Neuronal stem cell (in vitro differentiated cells): ENCODE data around the gene FLVCR1.
A peak's percentile ranks its signal among the peaks of the same experiment; 100 is the strongest.

Experiments used
- DNase-seq: peaks from one replicate; pipeline ENCODE4 v3.0.0-alpha.2; 2013; ENCODE audit warnings: low spot score
- H2AFZ ChIP-seq: one replicate; pipeline ENCODE4 v1.6.1; 2013; ENCODE audit warnings: mild to moderate bottlenecking, low read length, inconsistent platforms
- H2AK5ac ChIP-seq: 2 replicates; pipeline ENCODE4 v1.6.1; 2013; ENCODE audit warnings: low read depth, mild to moderate bottlenecking, inconsistent platforms, low read length, moderate library complexity, mixed read lengths
- H2BK120ac ChIP-seq: 2 replicates; pipeline ENCODE4 v1.6.1; 2013; ENCODE audit warnings: low read depth, mild to moderate bottlenecking, inconsistent platforms, low read length, moderate library complexity, mixed read lengths
- H2BK12ac ChIP-seq: one replicate; pipeline ENCODE4 v1.6.1; 2013; ENCODE audit warnings: low read length, inconsistent platforms
- H2BK15ac ChIP-seq: 2 replicates; pipeline ENCODE4 v1.6.1; 2013; ENCODE audit warnings: mild to moderate bottlenecking, low read length, inconsistent platforms, mixed read lengths
- H2BK5ac ChIP-seq: one replicate; pipeline ENCODE4 v1.6.1; 2013; ENCODE audit warnings: inconsistent platforms, mild to moderate bottlenecking, low read length, moderate library complexity
- H3K14ac ChIP-seq: one replicate; pipeline ENCODE4 v1.6.1; 2013; ENCODE audit warnings: low read length, inconsistent platforms
- H3K18ac ChIP-seq: 2 replicates; pipeline ENCODE4 v1.6.1; 2013; ENCODE audit warnings: low read length, inconsistent platforms
- H3K23ac ChIP-seq: 2 replicates; pipeline ENCODE4 v1.6.1; 2013; ENCODE audit warnings: low read depth, mild to moderate bottlenecking, mixed read lengths, low read length, inconsistent platforms; ENCODE audit not compliant: poor library complexity
- H3K27ac ChIP-seq: replicated peaks from 3 replicates; pipeline ENCODE4 v1.5.1; 2013; ENCODE audit warnings: low read length, inconsistent platforms
- H3K27me3 ChIP-seq, 3 experiments: 2 replicates each; pipeline ENCODE4 v1.6.1; 2013; ENCODE audit warnings: low read length in 3 of 3, mild to moderate bottlenecking in 2 of 3, inconsistent platforms in 1 of 3, low read depth in 1 of 3, mixed read lengths in 1 of 3, moderate library complexity in 1 of 3; ENCODE audit not compliant: control insufficient read depth in 3 of 3, insufficient read depth in 3 of 3
- H3K36me3 ChIP-seq, 2 donors: replicated peaks in 1 of 2; 2 replicates each; pipeline ENCODE4 v1.6.1; 2013; ENCODE audit warnings: low read length in 2 of 2; ENCODE audit not compliant: control insufficient read depth in 2 of 2, insufficient read depth in 2 of 2
- H3K4ac ChIP-seq: 2 replicates; pipeline ENCODE4 v1.6.1; 2013; ENCODE audit warnings: inconsistent platforms, mild to moderate bottlenecking, low read length, moderate library complexity
- H3K4me1 ChIP-seq, 2 donors: 1 replicate in 1 of 2; 2 replicates in 1 of 2; pipeline ENCODE4 v1.6.1; 2013; ENCODE audit warnings: low read length in 2 of 2, low read depth in 1 of 2; ENCODE audit not compliant: control insufficient read depth in 2 of 2, insufficient read depth in 1 of 2
- H3K4me2 ChIP-seq: one replicate; pipeline ENCODE4 v1.6.1; 2013; ENCODE audit warnings: mild to moderate bottlenecking, low read length, inconsistent platforms; ENCODE audit not compliant: insufficient read depth, poor library complexity, severe bottlenecking
- H3K4me3 ChIP-seq, 2 donors: 2 replicates each; pipeline ENCODE4 v1.5.1; 2013; ENCODE audit warnings: low read length in 2 of 2, mild to moderate bottlenecking in 2 of 2, inconsistent platforms in 1 of 2, moderate library complexity in 1 of 2
- H3K79me1 ChIP-seq: one replicate; pipeline ENCODE4 v1.6.1; 2013; ENCODE audit warnings: low read depth, mild to moderate bottlenecking, inconsistent platforms, low read length, moderate library complexity
- H3K9ac ChIP-seq: one replicate; pipeline ENCODE4 v1.6.1; 2013; ENCODE audit warnings: mild to moderate bottlenecking, low read depth, low read length, inconsistent platforms; ENCODE audit not compliant: poor library complexity
- H3K9me3 ChIP-seq, 2 donors: replicated peaks in 1 of 2; 2 replicates each; pipeline versions ENCODE3 to v1.6.1; 2013; ENCODE audit warnings: low read length in 2 of 2, mild to moderate bottlenecking in 2 of 2, inconsistent platforms in 1 of 2, low read depth in 1 of 2, mixed read lengths in 1 of 2, moderate library complexity in 1 of 2; ENCODE audit not compliant: control insufficient read depth in 2 of 2, insufficient read depth in 1 of 2
- H4K8ac ChIP-seq: one replicate; pipeline ENCODE4 v1.6.1; 2013; ENCODE audit warnings: low read depth, mild to moderate bottlenecking, inconsistent platforms, low read length, moderate library complexity
- H4K91ac ChIP-seq: one replicate; pipeline ENCODE4 v1.6.1; 2013; ENCODE audit warnings: low read length, low read depth, mild to moderate bottlenecking, inconsistent platforms; ENCODE audit not compliant: poor library complexity
- WGBS, 2 donors: extraction: QIAGEN DNeasy Blood & Tissue Kit; methylation state at CpG; one replicate each; pipeline ENCODE4 v1.1.7; 2013; ENCODE audit warnings: missing lambda C conversion rate in 2 of 2, mixed read lengths in 1 of 2; ENCODE audit not compliant: insufficient read length in 2 of 2, insufficient replicate concordance in 1 of 2; ENCODE audit errors: extremely low coverage in 2 of 2; 5-methylcytosine and 5-hydroxymethylcytosine counted together

The FLVCR1 gene

GRCh38 chr1:212914789-212915188 is 56.7 kb downstream of the FLVCR1 start:
- no peak overlapping the region for H3K4me2 ChIP-seq
- H3K4ac ChIP-seq, result no peak overlapping the region
- no peak overlapping the region for H3K23ac ChIP-seq
- no peaks in the 10 kb centered on the region for H3K9me3 ChIP-seq
- no peak overlapping the region for H3K9ac ChIP-seq
- H3K36me3 ChIP-seq, result no peaks in the 10 kb centered on the region
- H3K14ac ChIP-seq, result no peak overlapping the region
- H3K4me1 ChIP-seq, result peaks cover 3 to 9% of the 10 kb centered on the region in 2 donors
- no peak overlapping the region for H2BK12ac ChIP-seq
- no peak for DNase-seq
- H2BK15ac ChIP-seq, result no peak overlapping the region
- H3K79me1 ChIP-seq, result no peaks in the 10 kb centered on the region
- H4K8ac ChIP-seq, result no peak overlapping the region
- no CpG with 5 or more reads among the region's 3 CpGs for WGBS, 2 donors
- H2BK120ac ChIP-seq, result no peak overlapping the region
- H4K91ac ChIP-seq, result no peak overlapping the region
- H2AFZ ChIP-seq, result peak overlapping the region; percentile 79
- no peak overlapping the region for H2BK5ac ChIP-seq
- H2AK5ac ChIP-seq, result no peak overlapping the region
- H3K27me3 ChIP-seq, result no peaks in the 10 kb centered on the region
- H3K18ac ChIP-seq, result no peak overlapping the region
- peak overlapping the region in 1 of 2 donors; percentile 2 for H3K4me3 ChIP-seq
- no peak overlapping the region for H3K27ac ChIP-seq

- Histone ChIP-seq H2AFZ (peak overlapping the region; percentile 79), H2BK12ac (no peak overlapping the region), H3K9ac (no peak overlapping the region), H3K4me1 (peaks cover 3 to 9% of the 10 kb centered on the region in 2 donors), H3K4me3 (peak overlapping the region in 1 of 2 donors; percentile 2), H3K14ac (no peak overlapping the region), H2BK15ac (no peak overlapping the region), H3K4ac (no peak overlapping the region), H2AK5ac (no peak overlapping the region), H2BK5ac (no peak overlapping the region), H4K8ac (no peak overlapping the region), H3K27ac (no peak overlapping the region), H4K91ac (no peak overlapping the region), H3K18ac (no peak overlapping the region), H3K4me2 (no peak overlapping the region), H3K23ac (no peak overlapping the region), H3K36me3 (no peaks in the 10 kb centered on the region), H3K9me3 (no peaks in the 10 kb centered on the region), H3K79me1 (no peaks in the 10 kb centered on the region), H3K27me3 (no peaks in the 10 kb centered on the region), H2BK120ac (no peak overlapping the region)
- DNase-seq, result no peak
- WGBS, 2 donors, result no CpG with 5 or more reads among the region's 13 CpGs
These were observed 57.4 kb downstream of the FLVCR1 start for GRCh38 chr1:212915245-212916091.

GRCh38 chr1:212916481-212917133 is 58.5 kb downstream of the FLVCR1 start:
- Histone ChIP-seq H3K23ac (peak overlapping the region; percentile 44), H3K4me1 (peaks cover 3 to 9% of the 10 kb centered on the region in 2 donors), H3K4me2 (no peak overlapping the region), H2BK5ac (no peak overlapping the region), H3K36me3 (no peaks in the 10 kb centered on the region), H3K9ac (peak overlapping the region; percentile 37), H4K91ac (no peak overlapping the region), H2AFZ (peak overlapping the region; percentile 79), H3K14ac (no peak overlapping the region), H4K8ac (no peak overlapping the region), H3K4me3 (no peak overlapping the region), H2BK12ac (no peak overlapping the region), H3K18ac (peak overlapping the region; percentile 92), H3K27me3 (no peaks in the 10 kb centered on the region), H3K27ac (no peak overlapping the region), H2BK120ac (no peak overlapping the region), H3K79me1 (no peaks in the 10 kb centered on the region), H3K9me3 (no peaks in the 10 kb centered on the region), H3K4ac (no peak overlapping the region), H2AK5ac (no peak overlapping the region), H2BK15ac (no peak overlapping the region)
- WGBS, 2 donors, result no CpG with 5 or more reads among the region's 23 CpGs
- peak; percentile 24 for DNase-seq

- H2BK12ac ChIP-seq, result no peak overlapping the region
- H3K23ac ChIP-seq, result peak overlapping the region; percentile 44
- no peaks in the 10 kb centered on the region for H3K27me3 ChIP-seq
- H2AK5ac ChIP-seq, result no peak overlapping the region
- H3K14ac ChIP-seq, result no peak overlapping the region
- no peaks in the 10 kb centered on the region for H3K79me1 ChIP-seq
- peak overlapping the region; percentile 37 for H3K9ac ChIP-seq
- H2AFZ ChIP-seq, result peak overlapping the region; percentile 79
- no peak overlapping the region for H3K4me3 ChIP-seq
- no peak overlapping the region for H2BK5ac ChIP-seq
- DNase-seq, result no peak
- no peak overlapping the region for H2BK15ac ChIP-seq
- WGBS, 2 donors, result no CpG with 5 or more reads among the region's 9 CpGs
- no peaks in the 10 kb centered on the region for H3K36me3 ChIP-seq
- peak overlapping the region; percentile 27 for H3K18ac ChIP-seq
- H4K8ac ChIP-seq, result no peak overlapping the region
- H3K27ac ChIP-seq, result no peak overlapping the region
- H3K4me1 ChIP-seq, result peaks cover 3 to 9% of the 10 kb centered on the region in 2 donors
- no peak overlapping the region for H4K91ac ChIP-seq
- H3K4me2 ChIP-seq, result no peak overlapping the region
- H3K9me3 ChIP-seq, result no peaks in the 10 kb centered on the region
- H2BK120ac ChIP-seq, result no peak overlapping the region
- no peak overlapping the region for H3K4ac ChIP-seq
These were observed 59.0 kb downstream of the FLVCR1 start for GRCh38 chr1:212917134-212917485.
